Measurements from ENCODE around the gene UCN.

The UCN gene

GRCh38 chr2:27291865-27292264 is 16.4 kb downstream of the UCN start:
- H3K27ac ChIP-seq = peak overlapping the region; percentile 52
- TF ChIP-seq CTCF (conservative IDR thresholded peaks at IDR 0.05) (peak; percentile 26), ZFX (IDR thresholded peaks at IDR 0.05) (no peak)

DNA sequence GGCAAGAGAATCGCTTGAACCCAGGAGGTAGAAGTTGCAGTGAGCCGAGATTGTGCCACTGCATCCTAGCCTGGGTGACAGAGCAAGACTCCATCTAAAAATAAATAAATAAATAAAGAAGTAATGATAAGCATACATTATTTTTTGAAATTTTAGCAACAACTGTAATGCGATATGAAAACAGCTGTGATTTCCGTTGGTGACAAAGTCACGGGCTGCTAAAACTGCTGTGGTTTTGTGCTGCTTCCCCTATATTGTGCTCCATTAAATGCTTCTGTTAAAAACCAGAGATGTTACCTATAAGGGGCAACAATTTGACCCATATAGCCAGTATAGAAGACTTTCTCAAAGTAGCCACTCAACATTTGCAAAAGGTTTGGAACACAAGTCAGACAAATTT is 17.7 kb downstream of the UCN start:
- H3K27ac ChIP-seq = no peak overlapping the region
- TF ChIP-seq ZFX (IDR thresholded peaks at IDR 0.05) = no peak
- no peak for TF ChIP-seq CTCF (conservative IDR thresholded peaks at IDR 0.05)

- TF ChIP-seq ZFX (IDR thresholded peaks at IDR 0.05) (no peak), CTCF (conservative IDR thresholded peaks at IDR 0.05) (no peak)
- no peak overlapping the region for H3K27ac ChIP-seq
Observed at GRCh38 chr2:27288610-27289009, 19.6 kb downstream of the UCN start.

DNA sequence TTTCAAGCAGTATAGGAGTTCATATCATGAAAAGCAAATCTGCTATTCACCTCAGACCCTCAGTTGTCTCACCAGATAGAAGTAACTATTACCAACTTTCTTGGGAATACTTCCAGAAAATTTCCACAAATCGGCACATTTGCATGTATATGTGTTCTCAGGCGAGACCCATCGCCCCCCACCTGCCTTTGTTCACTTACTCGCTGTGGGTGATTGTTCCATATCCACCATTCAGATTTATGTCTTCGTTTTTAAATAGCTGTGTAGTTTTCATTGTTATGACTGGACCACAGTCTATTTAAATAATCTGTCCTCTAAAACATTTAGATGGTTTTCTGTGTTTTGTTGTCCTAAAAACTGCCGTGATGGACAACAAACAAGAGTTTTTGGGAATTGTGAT is 22.8 kb downstream of the UCN start:
- TF ChIP-seq CTCF (conservative IDR thresholded peaks at IDR 0.05) (no peak), ZFX (IDR thresholded peaks at IDR 0.05) (no peak)
- no peak overlapping the region for H3K27ac ChIP-seq

GRCh38 chr2:27284996-27285395 is 23.2 kb downstream of the UCN start:
- TF ChIP-seq ZFX (IDR thresholded peaks at IDR 0.05) (no peak), CTCF (conservative IDR thresholded peaks at IDR 0.05) (no peak)
- H3K27ac ChIP-seq = no peak overlapping the region

DNA sequence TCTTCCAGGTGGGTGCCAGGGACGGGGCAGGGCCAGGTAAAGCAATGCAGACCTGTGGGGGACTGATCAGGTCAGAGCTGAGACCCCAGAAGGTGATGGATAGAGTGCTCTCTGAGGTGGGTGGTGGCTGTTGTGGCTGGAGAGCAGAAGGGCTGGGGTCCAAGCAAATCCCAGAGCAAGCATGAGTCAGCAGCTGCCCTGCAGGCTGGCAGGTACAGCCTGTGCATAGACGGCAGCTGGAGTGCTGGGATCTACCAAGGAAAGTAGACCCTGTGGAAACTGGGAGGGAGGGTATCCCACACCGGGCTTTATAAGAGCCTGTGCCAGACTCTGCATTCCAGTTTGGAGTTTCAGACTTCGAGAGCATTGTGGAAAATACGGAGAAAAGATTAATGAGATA is 25.4 kb downstream of the UCN start:
- H3K27ac ChIP-seq = peak overlapping the region; percentile 5; the same call in 1 of the 2 replicates

More for the DNA sequence above, 25.4 kb downstream of the UCN start:
- TF ChIP-seq CTCF (conservative IDR thresholded peaks at IDR 0.05) (no peak), ZFX (IDR thresholded peaks at IDR 0.05) (no peak)

Data from C4-2B (cell line).